Measurements from ENCODE around the gene SLC22A1.
"Not testable (repeated sequence)": the region's sequence is repeated elsewhere in the genome, so short reads cannot be mapped to it uniquely, and the experiment has no call there.

The SLC22A1 gene

DNA sequence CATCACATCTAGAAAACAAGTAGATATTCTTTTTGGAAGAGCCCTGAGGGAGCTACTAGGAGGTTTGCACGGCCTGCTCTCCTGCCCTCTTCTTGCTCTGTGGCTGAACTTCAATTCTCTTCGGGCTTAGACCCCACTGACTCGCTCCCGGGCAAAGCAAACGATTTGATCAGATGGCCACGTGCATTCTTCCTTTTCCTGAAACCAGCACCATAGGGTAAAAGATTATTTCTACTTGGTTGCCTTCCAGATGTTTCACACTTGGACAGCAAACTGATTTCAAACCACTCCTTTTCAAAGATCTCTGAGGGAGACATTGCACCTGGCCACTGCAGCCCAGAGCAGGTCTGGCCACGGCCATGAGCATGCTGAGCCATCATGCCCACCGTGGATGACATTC is at the start of gene SLC22A1:
Gene SLC22A1 (plus strand): TSS at position 258 of the 400 bp plus-strand sequence. CDS start 121 bp downstream, at position 379.
- DNase-seq = no peak

DNA sequence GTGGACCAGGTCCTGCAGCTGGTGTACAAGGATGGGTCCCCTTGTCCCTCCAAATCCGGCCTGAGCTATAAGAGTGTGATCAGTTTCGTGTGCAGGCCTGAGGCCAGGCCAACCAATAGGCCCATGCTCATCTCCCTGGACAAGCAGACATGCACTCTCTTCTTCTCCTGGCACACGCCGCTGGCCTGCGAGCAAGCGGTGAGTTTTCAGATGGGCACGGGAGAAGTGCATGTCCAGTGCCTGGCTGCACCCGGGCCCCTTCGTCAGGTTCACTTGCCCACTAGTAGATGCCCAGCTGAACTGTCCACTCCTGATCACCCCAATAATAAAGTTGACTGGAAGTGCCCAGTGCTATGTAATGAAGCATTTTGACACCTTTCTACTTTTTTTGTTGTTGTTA is 48.3 kb upstream of the SLC22A1 start:
- DNase-seq = no peak

DNA sequence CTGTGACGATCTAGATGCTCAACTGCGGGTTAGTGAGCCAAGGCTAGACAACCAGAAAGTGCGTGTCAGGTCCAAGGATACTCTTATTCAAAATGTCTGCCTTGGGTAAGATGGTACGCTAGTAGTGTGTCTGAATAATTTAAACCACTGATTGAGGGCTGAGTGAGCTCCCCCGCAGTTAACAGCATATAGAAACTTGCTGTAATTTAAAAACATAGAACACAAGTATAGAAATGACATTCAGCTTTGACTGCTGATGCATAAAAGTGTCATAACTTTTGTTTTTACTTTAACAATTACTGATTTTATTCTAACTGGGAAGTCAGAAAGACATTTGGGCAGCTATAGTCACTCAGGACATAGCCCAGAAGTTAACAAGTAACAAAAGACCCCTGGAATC is 45.6 kb upstream of the SLC22A1 start:
- no peak for DNase-seq

DNA sequence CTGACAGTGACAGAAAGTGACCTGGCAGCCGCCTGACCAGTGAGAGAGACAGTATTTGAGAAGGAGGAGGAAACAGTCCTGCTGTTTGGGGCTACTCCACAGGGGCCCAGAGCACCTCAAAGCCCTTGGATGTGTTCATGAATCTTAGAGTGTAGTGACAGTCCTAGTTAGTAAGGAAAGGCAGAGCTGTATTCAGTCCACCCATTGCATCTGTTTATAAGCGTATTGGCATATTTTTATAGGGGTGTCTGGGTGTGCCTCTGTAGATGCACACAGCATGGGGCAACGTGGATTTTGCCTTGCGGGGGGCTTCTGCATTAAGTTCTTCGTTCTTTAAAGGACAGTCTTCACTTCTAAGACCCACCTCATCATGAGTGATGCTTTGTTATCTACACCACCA is 44.6 kb upstream of the SLC22A1 start:
- DNase-seq = no peak

DNA sequence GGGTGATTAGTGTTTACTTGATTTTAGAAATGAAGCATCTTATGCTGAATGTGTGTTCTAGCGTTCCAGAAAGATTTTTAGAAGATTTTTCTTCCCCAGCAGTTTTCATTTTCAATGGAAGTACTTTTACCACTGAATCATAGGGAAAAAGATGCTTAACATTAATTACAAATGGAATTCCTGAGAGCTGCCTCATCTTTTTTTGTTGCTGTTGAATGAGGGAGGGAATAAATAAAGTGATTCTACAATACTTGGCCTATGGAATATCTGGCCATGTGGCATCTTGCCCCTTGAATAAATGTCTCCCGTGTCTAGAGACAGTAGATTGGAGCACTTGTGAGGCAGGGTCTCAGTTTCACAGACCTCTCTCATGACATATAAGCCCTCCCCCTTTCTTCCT is 44.1 kb upstream of the SLC22A1 start:
- DNase-seq = no peak

DNA sequence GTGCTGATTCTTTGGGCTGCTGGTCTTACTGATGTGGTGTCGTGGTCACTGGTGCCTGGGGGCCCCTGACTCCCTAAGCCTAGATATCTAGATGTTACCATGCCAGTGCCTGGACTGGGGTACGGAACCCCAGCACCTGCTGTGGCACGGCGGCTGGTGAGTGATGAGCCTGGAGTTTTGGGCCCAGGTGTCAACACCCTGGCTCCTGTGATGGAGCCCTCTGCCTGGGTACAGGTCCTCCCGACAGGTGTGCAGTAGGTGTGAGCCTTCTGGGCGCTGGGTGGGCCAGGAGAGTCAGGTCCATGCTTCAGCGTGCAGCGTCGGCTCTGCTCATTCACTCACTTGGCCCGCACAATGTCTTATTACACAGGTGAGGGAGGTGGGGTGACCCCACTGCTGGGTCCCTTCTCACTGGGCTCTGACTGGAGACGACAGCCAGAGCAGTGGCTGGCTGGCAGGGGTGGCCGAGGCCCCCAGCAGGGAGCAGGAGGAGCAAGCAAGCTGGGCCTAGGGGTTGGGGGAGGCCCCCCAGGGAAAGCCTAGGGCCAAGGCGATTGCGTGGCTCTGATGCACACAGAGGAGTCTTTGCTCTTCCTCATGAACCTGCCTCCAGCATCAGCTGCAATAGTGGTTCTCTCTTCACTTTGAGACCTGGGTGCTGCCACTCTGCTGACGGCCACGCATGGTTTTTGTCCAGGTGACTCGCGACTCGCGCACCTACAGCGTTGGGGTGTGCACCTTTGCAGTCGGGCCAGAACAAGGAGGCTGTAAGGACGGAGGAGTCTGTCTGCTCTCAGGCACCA is 42.5 kb upstream of the SLC22A1 start:
- DNase-seq = no peak

DNA sequence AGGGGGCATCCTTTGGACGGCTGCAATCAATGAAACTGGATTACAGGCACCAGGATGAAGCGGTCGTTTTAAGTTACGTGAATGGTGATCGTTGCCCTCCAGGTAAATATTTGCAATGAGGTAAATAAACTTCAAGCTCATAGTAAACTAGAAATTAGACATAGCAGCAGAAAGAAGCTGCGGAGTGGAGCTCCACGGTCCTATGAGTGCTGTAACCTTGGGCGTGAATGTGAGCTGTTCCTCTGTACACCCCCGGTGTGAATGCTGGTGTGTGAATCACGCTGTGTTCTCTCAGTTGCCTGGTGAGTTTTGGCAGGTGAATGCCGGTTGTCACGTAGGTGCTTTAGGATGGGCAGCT is 42.0 kb upstream of the SLC22A1 start:
- no peak for DNase-seq

DNA sequence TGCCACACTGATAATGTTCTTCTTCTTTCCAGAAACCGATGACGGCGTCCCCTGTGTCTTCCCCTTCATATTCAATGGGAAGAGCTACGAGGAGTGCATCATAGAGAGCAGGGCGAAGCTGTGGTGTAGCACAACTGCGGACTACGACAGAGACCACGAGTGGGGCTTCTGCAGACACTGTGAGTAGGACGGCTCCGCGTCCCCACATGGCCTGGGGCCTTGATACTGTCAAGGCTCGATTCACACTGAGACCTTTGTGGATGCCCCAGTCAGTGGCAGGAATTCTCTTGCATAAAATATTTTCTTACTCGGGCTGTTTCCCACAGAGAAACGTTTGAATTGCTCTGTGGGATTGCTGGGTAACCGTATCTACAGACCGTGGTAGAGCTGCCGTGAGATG is 41.5 kb upstream of the SLC22A1 start:
- no peak for DNase-seq

DNA sequence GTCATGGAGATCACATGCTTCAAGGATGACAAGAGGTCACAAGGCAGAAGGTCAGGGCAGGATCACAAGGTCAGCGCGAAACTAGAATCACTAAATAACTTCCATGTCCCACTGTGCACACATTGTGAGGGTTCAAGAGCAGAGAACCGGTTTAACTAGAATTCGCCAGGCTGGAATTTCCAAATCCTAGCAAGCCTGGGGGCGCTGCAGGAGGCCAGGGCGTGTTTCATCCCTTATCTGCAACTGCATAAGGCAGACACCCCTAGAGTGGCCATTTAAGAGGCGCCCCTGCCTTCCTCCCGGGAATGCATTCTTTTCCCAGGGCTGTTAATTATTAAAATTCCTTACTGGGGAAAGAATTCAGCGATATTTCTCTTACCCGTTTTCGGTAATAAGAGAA is 40.2 kb upstream of the SLC22A1 start:
- no peak for DNase-seq

DNA sequence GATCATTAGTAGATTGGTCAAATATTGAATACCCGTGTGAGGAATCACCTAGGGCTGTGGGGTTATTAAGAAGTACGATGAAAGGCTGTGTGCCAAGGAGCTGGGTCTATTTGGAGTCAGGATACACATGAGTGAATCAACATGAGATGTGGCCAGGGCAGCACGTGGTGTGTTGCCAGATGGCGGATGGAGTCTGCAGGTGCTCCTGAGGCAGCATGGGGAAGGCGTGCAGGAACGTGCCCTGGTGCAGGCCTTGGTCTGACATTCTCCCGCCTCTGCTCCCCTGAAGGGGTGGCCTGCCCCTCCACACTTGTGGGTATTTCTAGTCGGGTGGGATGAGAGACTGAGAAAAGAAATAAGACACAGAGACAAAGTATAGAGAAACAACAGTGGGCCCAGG is 39.0 kb upstream of the SLC22A1 start:
- DNase-seq = no peak

DNA sequence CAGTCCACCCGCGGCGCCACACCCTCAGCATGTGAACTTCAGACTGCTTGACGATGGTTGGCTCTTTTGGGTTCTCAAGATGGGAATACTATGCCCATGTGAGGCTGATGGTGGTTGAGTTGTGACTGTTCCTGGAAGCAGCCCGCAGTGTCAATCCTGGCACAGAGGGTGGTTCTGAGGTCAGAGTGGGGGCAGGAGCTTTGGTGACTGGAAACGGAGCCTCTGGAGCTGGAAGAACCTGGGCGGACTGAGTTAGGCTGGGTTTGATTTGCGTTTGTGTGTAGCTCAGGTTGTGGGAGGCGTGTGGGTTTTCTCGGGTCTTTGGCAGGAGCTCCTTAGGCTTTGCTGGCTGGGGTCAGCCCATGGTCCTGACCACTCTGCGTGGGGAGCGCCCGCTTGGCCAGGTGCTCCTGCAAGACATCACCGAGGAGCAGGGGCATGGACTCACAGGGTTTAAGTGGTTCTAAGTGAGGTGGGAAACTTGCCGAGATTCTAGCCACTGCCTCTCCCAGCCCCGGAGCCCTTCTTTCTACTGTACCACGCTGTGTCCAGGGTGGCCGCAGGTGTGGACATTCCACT is 37.3 kb upstream of the SLC22A1 start:
- no peak for DNase-seq

DNA sequence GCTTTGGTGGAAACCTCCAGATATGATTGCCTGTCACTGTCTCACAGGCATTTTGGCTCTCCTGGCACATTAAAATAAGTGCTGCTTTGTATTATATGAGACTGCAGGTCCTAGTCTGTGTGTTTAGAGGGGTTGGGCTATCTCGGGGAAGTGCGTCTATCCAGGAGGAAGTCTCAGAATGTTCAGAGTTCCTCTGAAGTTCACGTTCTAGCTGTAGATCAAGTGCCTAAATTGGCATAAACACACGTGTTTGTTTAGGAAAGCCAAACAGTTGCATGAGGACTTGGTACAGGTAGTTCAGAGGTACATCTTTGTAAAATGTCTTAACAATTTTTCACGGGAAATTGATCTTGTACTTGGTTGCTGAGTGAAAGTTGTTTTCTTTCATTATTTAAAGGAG is 36.4 kb upstream of the SLC22A1 start:
- DNase-seq = no peak

DNA sequence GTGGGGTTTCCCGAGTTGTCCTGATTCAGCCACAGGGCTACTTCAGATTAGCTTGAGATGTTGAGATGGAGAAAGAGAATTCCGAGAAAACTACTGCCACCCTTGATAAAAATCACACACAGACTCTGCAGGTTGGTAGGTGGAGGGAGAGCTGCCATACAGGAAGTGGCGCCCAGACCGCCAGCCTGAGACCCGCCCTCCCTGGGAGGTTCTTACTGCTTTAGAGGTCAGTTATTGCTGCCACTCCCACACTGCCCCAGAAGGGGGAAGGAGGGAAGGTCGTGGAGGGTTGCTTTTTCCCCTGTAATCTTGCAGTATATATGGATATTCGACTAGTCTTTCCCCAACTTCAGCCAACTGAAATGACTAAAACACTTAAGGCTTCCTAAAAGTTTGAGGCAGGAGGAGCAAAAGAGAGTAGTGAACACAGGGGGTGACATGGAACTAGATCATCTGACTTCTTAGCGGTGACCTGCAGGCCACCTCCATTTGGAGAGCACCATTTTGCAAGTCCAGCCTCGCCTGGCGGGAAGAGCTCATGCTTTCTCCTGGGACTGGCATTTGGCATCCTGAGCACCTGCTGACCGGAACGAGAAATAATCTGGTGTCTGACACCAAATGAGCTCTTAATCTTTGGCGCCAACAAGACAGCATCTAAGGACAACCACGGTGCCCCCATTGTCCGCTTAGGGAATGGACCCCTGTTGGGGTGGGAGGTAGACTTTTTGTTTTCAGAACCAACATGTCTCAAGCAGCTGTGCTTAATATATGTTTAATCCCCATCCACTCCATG is 35.7 kb upstream of the SLC22A1 start:
- DNase-seq = no peak

DNA sequence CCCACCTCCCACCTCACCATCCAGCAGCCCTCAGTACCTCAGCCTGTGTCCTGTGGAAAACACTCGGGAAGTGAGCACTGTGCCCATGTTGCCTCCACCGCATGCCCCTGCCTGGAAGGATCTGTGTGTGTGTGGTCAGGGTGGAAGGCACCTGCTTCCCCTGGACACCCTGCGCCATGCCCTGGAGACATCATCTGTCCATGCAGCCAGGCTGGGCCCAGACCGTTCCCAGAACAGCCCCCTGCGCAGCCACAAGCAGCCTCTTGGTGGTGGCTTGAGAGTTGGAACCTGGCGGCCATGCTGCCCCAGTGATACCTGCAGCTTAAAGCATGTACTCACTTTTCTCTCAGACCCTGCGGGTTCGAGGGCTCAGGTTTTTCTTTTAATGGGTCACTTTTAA is 34.9 kb upstream of the SLC22A1 start:
- no peak for DNase-seq

DNA sequence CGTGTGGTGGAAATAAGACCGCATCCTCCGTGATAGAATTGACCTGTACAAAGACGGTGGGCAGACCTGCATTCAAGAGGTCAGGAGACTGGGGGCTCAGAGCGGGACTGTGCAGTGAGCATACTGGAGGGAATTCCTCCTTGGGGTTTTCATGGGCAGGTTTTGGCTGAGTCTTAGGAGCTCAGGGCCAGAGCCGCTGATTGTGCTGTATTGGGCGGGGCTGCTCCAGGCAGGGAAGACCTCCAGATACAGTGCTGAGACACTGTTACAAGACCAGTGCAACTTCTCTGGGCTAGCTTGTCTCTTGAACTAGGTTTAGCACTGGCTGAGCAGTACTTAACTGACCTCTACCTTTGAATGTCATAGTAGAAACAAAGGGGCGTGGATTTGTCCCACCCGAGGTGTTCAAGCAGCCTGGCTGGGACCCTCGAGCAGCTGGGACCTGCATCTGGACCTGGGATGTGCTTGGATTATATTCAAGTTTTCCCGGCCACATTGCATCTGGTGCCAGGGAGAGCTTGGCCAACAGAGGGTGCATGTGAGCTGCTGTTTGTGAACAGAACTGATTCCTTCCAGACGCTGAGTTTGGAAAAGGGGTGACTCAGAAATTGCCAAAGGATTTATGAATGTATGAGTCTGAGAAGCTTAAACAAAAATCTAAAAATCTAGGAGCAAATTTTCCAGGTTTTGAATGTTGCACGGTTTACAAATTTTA is 33.4 kb upstream of the SLC22A1 start:
- no peak for DNase-seq

DNA sequence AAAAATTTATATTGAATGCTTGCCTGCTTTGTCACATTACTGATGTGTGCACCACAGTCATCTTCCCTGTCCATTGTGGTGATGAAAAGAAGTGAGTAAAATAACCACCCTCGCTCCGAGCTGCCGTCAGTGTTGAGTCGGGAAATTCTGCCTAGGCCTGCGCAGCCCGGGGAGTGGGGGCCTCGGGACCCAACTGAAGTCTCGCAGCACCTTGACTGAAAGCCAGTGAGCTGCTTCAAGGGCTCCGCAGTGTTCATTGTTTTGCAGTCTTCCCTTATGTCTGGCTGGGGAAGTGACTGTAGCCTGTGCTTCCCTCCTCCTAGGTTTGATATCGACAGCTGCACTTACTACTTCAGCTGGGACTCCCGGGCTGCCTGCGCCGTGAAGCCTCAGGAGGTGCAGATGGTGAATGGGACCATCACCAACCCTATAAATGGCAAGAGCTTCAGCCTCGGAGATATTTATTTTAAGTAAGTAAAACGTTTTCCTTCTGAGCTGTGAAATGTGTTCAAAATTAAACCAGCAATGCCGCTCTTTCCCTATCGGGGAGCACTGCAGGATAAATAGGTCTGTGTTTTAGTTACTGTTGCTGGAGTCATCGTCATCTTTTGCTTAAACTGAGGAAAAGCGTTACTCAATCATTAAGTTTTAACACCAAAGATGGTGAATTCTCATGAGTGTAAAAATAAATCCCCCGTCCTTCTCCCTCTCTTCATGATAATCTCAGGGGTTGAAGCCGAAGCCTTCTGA is 32.7 kb upstream of the SLC22A1 start:
- no peak for DNase-seq

DNA sequence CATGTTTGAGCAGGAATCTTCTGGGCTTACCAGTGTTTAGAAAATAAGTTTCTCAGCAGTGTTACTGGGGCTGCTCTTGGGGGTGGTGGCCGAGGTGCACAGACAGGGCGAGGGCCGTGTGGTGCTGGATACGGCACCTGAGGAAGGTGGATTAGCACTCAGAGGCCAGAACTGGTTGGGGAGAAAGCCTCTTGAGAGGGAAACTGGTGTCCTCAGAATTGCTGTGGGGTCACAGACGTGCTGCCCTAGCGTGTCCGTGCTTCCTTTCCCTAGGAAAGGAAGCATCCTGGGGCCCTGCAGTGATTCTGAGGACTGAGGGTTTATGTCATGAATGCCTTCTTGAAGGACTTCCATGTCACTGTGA is 32.1 kb upstream of the SLC22A1 start:
- DNase-seq = no peak

DNA sequence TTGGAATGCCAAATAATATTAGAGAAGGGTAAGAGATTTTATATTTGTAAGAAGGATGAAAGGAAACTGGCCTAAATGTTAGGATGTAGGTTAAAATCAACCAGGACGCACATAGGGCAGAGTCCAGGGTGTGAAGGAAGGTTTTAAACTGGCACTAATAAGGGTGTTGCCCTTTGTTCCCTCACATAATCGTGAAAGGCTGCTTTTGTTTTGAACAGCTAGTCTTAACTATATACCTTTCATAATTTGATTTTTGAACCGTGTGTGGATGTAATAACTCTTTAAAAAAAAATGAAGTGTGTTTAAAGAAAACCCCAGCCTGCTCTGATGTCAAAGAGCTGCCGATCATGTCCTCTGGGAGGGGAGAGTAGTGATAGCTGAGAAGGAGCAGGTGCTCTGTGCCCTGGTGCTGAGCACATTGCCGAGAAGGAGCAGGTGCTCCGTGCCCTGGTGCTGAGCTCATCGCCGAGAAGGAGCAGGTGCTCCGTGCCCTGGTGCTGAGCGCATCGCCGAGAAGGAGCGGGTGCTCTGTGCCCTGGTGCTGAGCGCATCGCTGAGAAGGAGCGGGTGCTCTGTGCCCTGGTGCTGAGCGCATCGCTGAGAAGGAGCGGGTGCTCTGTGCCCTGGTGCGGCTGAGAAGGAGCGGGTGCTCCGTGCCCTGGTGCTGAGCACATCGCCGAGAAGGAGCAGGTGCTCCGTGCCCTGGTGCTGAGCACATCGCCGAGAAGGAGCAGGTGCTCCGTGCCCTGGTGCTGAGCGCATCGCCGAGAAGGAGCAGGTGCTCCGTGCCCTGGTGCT is 31.0 kb upstream of the SLC22A1 start:
- not testable (repeated sequence) for DNase-seq

DNA sequence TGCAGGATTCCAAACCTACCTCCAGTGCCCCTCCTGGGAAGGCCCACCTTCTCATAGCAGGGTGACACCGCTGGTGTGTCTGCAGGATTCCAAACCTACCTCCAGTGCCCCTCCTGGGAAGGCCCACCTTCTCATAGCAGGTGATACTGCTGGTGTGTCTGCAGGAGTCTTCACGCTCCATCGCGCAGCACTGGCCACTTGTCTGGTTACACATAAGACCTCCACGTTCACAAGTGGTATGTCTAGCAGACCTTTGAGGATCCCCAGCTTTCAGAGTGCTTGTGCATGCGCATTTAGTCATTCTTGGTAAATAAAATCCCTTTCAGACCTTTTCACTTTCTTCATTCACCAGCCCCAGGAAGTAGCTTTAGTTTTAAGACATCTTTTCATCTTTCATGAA is 29.4 kb upstream of the SLC22A1 start:
- not testable (repeated sequence) for DNase-seq

DNA sequence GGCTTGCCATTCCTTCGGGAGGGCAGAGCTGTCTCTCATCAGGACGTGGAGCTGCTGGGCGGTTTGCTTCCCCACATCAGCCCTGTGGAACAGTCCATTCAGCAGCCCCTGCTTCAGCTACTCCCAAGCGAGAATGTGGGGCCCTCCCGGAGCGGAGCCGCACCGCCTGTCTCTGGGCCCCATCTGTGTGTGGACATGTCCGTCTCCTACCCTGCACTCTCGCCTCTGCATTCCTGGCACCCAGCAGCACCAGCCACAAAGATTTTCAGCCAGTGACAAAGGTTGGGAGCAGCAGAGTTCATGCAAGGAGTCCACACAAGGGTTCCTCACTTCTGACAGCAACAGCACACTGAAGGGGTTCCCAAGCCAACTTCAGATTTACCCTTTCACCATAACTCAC is 29.0 kb upstream of the SLC22A1 start:
- DNase-seq = no peak

DNA sequence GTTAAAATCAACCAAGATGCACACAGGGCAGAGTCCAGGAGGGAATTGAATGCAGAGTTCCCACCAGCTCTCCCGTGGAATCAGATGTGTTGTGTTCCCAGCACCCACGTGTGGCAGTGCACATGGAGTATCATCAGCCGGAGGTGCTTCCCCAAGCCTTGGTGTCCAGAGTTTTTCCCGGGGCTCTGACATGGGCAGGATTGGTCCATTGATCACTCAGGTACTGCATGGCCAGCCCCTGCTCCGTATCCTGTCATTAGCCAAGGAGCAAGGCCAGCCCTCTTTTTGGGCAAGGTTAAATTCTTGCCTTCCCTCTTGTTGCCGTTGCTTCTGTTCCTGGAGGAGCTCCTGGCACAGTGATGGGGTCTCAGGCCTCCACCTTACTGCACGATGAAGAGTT is 28.6 kb upstream of the SLC22A1 start:
- DNase-seq = no peak

DNA sequence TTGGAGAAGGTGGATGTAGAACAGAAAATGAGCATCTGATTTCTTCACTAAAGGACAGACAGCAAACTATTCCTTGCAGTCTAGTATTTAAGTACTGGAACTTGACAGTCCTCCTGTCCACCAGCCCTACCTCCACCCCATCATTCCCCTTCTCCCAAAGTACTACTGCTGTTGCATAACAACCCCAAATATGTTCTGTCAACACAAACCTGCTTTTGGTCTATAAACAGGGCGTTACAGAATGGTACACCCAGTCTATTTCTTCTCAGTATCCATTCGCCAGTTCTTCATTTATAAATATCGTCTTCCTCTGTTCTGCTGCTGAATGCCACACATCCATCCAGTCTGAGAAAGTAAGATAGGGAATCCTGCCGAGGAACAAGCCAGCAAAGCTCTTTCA is 27.7 kb upstream of the SLC22A1 start:
- DNase-seq = no peak

Measured in activated CD4-positive, alpha-beta T cell treated with anti-CD3 and anti-CD28 coated beads, Interleukin-2, amount 50 U/mL, for 48 hours (primary cell).